ENCODE results near the gene P3H1. TPM values are rescaled to one million over a fixed set of nuclear protein-coding genes. Genes with fewer than 3 reads are reported as not detected.

The P3H1 gene
- total and polyA plus RNA-seq, 2 of the 13 experiments (the other 11 are each of a cell fraction or from before 2014, with no cell fraction given): 64.6 to 120 TPM

DNA sequence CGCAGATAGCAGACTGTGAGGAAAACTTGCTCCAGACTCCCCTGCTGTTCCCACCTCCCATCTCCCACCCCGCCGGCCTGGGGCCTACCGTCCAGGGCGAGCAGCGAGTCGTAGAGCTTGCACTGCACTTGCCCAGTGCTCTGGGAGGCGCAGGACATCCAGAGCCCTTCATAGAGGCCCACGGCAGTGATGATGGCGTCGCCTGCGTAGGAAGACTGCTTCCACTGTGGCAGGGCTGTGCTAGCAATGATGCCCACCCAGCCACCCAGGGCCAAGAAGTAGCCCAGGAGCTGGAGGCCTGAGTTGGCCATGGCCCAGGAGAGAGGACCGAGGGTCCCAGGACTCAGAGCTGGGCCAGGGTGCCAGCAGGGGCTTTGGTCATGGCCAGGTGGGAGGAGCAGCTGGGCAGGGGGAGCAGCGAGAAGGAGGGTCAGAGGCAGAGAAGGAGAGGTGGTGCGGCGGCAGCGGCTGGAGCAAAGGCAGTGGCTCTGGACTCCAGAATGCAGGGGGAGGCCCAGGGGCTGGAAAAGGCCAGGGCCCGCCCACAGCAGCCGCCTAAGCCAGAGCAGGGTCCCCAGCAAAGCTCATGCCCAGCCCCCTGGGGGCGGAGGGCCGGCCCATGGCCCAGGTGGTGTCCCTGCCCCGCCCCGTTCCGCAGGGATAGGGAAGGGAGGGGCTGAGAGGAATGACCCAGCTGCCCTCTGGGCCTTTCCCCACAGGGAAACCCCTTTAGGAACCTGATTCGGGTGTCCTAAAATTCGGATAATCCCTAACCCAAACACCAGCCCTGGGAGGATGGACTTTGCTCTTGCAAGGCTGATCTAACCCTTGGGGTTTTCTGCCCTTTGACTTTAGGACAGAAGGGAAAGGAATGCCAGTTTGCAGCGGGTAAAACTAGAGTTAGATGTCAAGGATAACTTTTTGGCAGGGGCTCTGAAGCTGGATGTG is 26.8 kb downstream of the P3H1 start, which contains the start of gene CLDN19 (continued):
- peak; percentile 59; the same call in 1 of the 2 replicates for TF ChIP-seq SMAD1 (CRISPR knock-in tag; IDR thresholded peaks at IDR 0.05; ENCODE audit: borderline replicate concordance, low read depth)
- no peak for TF ChIP-seq ZNF550 (CRISPR knock-in tag; IDR thresholded peaks at IDR 0.05; ENCODE audit: borderline replicate concordance)
- TF ChIP-seq POLR2AphosphoS2 (IDR thresholded peaks at IDR 0.05; ENCODE audit: low read depth, low read length): no peak
- no peak for TF ChIP-seq ZNF572 (CRISPR knock-in tag; IDR thresholded peaks at IDR 0.05)
- TF ChIP-seq, protein P1, sequence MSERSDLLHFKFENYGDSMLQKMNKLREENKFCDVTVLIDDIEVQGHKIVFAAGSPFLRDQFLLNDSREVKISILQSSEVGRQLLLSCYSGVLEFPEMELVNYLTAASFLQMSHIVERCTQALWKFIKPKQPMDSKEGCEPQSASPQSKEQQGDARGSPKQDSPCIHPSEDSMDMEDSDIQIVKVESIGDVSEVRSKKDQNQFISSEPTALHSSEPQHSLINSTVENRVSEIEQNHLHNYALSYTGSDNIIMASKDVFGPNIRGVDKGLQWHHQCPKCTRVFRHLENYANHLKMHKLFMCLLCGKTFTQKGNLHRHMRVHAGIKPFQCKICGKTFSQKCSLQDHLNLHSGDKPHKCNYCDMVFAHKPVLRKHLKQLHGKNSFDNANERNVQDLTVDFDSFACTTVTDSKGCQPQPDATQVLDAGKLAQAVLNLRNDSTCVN (CRISPR knock-in tag; IDR thresholded peaks at IDR 0.05; ENCODE audit: borderline replicate concordance): no peak; the same call in 1 of the 2 replicates
- TF ChIP-seq BRD4 (CRISPR knock-in tag; IDR thresholded peaks at IDR 0.05): no peak
- TF ChIP-seq SOX13 (IDR thresholded peaks at IDR 0.05): 0 out of 2 replicates have a peak, but pooled peaks have one; percentile 15
- TF ChIP-seq SOX13 (CRISPR knock-in tag; conservative IDR thresholded peaks at IDR 0.05 in 1 of 2, IDR thresholded peaks at IDR 0.05 in 1 of 2): no peak; a peak in 1 of 4 replicates
- no peak for TF ChIP-seq KLF9 (CRISPR knock-in tag; IDR thresholded peaks at IDR 0.05; ENCODE audit: low read depth)
- peak; percentile 55; the same call in 1 of the 2 replicates for TF ChIP-seq NR2F2 (IDR thresholded peaks at IDR 0.05; ENCODE audit: borderline replicate concordance, low read depth)
- TF ChIP-seq ZNF235 (CRISPR knock-in tag; IDR thresholded peaks at IDR 0.05; ENCODE audit: borderline replicate concordance): no peak
- no peak; the same call in 1 of the 2 replicates for TF ChIP-seq ZNF83 (CRISPR knock-in tag; IDR thresholded peaks at IDR 0.05; ENCODE audit: borderline replicate concordance)
- peak; percentile 41; the same call in 1 of the 2 replicates for TF ChIP-seq ZNF350 (CRISPR knock-in tag; IDR thresholded peaks at IDR 0.05; ENCODE audit: borderline replicate concordance, low read depth)
- TF ChIP-seq ZMAT3 (CRISPR knock-in tag; conservative IDR thresholded peaks at IDR 0.05): peak; percentile 37; the same call in 1 of the 2 replicates
- no peak for TF ChIP-seq FLYWCH1 (CRISPR knock-in tag; IDR thresholded peaks at IDR 0.05)
- TF ChIP-seq, protein P2, sequence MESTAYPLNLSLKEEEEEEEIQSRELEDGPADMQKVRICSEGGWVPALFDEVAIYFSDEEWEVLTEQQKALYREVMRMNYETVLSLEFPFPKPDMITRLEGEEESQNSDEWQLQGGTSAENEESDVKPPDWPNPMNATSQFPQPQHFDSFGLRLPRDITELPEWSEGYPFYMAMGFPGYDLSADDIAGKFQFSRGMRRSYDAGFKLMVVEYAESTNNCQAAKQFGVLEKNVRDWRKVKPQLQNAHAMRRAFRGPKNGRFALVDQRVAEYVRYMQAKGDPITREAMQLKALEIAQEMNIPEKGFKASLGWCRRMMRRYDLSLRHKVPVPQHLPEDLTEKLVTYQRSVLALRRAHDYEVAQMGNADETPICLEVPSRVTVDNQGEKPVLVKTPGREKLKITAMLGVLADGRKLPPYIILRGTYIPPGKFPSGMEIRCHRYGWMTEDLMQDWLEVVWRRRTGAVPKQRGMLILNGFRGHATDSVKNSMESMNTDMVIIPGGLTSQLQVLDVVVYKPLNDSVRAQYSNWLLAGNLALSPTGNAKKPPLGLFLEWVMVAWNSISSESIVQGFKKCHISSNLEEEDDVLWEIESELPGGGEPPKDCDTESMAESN (CRISPR knock-in tag; conservative IDR thresholded peaks at IDR 0.05): peak; percentile 79
- peak; percentile 38; the same call in 1 of the 2 replicates for TF ChIP-seq MED1 (CRISPR knock-in tag; IDR thresholded peaks at IDR 0.05)
- TF ChIP-seq NR2F6 (IDR thresholded peaks at IDR 0.05): peak; percentile 77
- TF ChIP-seq NR2F6 (CRISPR knock-in tag; IDR thresholded peaks at IDR 0.05): peak; percentile 70
- TF ChIP-seq, protein P3, sequence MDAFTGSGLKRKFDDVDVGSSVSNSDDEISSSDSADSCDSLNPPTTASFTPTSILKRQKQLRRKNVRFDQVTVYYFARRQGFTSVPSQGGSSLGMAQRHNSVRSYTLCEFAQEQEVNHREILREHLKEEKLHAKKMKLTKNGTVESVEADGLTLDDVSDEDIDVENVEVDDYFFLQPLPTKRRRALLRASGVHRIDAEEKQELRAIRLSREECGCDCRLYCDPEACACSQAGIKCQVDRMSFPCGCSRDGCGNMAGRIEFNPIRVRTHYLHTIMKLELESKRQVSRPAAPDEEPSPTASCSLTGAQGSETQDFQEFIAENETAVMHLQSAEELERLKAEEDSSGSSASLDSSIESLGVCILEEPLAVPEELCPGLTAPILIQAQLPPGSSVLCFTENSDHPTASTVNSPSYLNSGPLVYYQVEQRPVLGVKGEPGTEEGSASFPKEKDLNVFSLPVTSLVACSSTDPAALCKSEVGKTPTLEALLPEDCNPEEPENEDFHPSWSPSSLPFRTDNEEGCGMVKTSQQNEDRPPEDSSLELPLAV (CRISPR knock-in tag; conservative IDR thresholded peaks at IDR 0.05; ENCODE audit: low read depth): no peak
- TF ChIP-seq ARNT (IDR thresholded peaks at IDR 0.05): no peak
- TF ChIP-seq, protein P4, sequence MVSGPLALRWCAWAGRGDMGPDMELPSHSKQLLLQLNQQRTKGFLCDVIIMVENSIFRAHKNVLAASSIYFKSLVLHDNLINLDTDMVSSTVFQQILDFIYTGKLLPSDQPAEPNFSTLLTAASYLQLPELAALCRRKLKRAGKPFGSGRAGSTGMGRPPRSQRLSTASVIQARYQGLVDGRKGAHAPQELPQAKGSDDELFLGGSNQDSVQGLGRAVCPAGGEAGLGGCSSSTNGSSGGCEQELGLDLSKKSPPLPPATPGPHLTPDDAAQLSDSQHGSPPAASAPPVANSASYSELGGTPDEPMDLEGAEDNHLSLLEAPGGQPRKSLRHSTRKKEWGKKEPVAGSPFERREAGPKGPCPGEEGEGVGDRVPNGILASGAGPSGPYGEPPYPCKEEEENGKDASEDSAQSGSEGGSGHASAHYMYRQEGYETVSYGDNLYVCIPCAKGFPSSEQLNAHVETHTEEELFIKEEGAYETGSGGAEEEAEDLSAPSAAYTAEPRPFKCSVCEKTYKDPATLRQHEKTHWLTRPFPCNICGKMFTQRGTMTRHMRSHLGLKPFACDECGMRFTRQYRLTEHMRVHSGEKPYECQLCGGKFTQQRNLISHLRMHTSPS (CRISPR knock-in tag; IDR thresholded peaks at IDR 0.05; ENCODE audit: low read depth): no peak; the same call in 1 of the 2 replicates
- no peak; the same call in 1 of the 2 replicates for TF ChIP-seq ZNF101 (CRISPR knock-in tag; IDR thresholded peaks at IDR 0.05; ENCODE audit: borderline replicate concordance, low read depth)

Data from HepG2 (cell line).